ENCODE results near the gene TRIM5.

The TRIM5 gene

GRCh38 chr11:5639953-5640352 lies 44.9 kb downstream of the TRIM5 start:
- Mint-ChIP-seq H3K9me3 (no peaks in the 10 kb centered on the region), H3K36me3 (ENCODE audit: low read depth) (no peaks in the 10 kb centered on the region), H3K4me3 (no peak overlapping the region), H3K27ac (no peak overlapping the region), H3K27me3 (ENCODE audit: low read depth, poor library complexity) (peaks cover 2% of the 10 kb centered on the region), H3K4me1 (no peaks in the 10 kb centered on the region)
- DNase-seq, result no peak
- TF ChIP-seq, protein P1, sequence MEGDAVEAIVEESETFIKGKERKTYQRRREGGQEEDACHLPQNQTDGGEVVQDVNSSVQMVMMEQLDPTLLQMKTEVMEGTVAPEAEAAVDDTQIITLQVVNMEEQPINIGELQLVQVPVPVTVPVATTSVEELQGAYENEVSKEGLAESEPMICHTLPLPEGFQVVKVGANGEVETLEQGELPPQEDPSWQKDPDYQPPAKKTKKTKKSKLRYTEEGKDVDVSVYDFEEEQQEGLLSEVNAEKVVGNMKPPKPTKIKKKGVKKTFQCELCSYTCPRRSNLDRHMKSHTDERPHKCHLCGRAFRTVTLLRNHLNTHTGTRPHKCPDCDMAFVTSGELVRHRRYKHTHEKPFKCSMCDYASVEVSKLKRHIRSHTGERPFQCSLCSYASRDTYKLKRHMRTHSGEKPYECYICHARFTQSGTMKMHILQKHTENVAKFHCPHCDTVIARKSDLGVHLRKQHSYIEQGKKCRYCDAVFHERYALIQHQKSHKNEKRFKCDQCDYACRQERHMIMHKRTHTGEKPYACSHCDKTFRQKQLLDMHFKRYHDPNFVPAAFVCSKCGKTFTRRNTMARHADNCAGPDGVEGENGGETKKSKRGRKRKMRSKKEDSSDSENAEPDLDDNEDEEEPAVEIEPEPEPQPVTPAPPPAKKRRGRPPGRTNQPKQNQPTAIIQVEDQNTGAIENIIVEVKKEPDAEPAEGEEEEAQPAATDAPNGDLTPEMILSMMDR (IDR thresholded peaks at IDR 0.05), result no peak

DNA sequence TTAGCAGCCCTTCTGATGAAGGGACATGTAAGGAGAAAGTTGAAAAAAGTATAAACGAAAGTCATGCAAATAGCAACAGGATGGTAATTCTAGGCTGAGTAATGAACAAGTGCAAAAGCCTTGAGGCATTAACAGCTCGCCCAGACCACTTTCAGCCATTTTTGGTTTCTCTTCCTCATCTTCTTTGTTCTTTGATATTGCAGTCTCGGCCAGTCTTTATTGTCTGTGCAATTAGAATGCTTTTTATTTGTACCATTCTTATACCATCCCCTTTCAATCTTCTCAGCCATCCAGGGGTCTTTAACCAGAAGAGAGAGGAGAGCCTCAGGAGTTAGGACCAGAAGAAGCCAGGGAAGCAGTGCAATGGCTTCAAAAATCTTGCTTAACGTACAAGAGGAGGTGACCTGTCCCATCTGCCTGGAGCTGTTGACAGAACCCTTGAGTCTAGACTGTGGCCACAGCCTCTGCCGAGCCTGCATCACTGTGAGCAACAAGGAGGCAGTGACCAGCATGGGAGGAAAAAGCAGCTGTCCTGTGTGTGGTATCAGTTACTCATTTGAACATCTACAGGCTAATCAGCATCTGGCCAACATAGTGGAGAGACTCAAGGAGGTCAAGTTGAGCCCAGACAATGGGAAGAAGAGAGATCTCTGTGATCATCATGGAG lies 52.8 kb downstream of the TRIM5 start:
- H3K27me3 Mint-ChIP-seq (ENCODE audit: low read depth, poor library complexity), result peaks cover 6% of the 10 kb centered on the region
- H3K36me3 Mint-ChIP-seq (ENCODE audit: low read depth), result peaks cover 17% of the 10 kb centered on the region
- H3K4me3 Mint-ChIP-seq, result no peak overlapping the region
- TF ChIP-seq, protein P1 (IDR thresholded peaks at IDR 0.05), result no peak
- DNase-seq, result no peak
- no peak overlapping the region for H3K27ac Mint-ChIP-seq
- H3K9me3 Mint-ChIP-seq, result peaks cover 4% of the 10 kb centered on the region
- no peaks in the 10 kb centered on the region for H3K4me1 Mint-ChIP-seq

GRCh38 chr11:5631417-5631816 lies 53.5 kb downstream of the TRIM5 start:
- Mint-ChIP-seq H3K27ac (no peak overlapping the region), H3K4me1 (no peaks in the 10 kb centered on the region), H3K27me3 (ENCODE audit: low read depth, poor library complexity) (peaks cover 7% of the 10 kb centered on the region), H3K36me3 (ENCODE audit: low read depth) (peaks cover 17% of the 10 kb centered on the region), H3K4me3 (no peak overlapping the region), H3K9me3 (peaks cover 4% of the 10 kb centered on the region)
- no peak for DNase-seq
- TF ChIP-seq, protein P1 (IDR thresholded peaks at IDR 0.05), result no peak

- peaks cover 25% of the 10 kb centered on the region for H3K4me1 Mint-ChIP-seq
- H3K9me3 Mint-ChIP-seq, result no peaks in the 10 kb centered on the region
- H3K27ac Mint-ChIP-seq, result no peak overlapping the region
- DNase-seq, result no peak
- peak overlapping the region; percentile 68 for H3K4me3 Mint-ChIP-seq
- H3K27me3 Mint-ChIP-seq (ENCODE audit: low read depth, poor library complexity), result peaks cover 7% of the 10 kb centered on the region
- TF ChIP-seq, protein P1 (IDR thresholded peaks at IDR 0.05), result no peak
- no peaks in the 10 kb centered on the region for H3K36me3 Mint-ChIP-seq (ENCODE audit: low read depth)
These were observed 58.7 kb downstream of the TRIM5 start for GRCh38 chr11:5626196-5626595.

DNA sequence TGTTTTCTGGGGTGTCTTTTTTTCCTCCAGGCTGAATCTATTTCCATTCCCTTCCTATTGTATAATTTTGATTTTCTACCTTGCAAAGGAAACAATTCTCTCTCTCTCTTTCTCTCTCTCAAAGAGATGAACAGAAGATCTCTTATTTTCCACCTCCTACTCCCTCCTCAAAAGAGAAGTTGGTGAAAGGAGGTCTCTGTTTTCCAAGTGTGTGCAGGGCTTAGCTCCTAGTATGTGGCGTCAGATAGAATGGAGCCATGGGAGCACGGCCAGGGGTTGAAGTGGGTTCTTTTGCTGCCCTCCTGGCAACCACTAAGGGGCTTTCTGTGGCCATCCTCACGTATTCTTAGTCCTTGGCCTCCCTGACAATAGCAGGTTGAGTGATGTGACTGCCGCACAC lies 59.6 kb downstream of the TRIM5 start:
- peaks cover 32% of the 10 kb centered on the region for H3K4me1 Mint-ChIP-seq
- H3K27ac Mint-ChIP-seq, result peak overlapping the region; percentile 36
- H3K9me3 Mint-ChIP-seq, result no peaks in the 10 kb centered on the region
- H3K4me3 Mint-ChIP-seq, result peak overlapping the region; percentile 68
- TF ChIP-seq, protein P1 (IDR thresholded peaks at IDR 0.05), result no peak
- H3K36me3 Mint-ChIP-seq (ENCODE audit: low read depth), result no peaks in the 10 kb centered on the region
- H3K27me3 Mint-ChIP-seq (ENCODE audit: low read depth, poor library complexity), result peaks cover 7% of the 10 kb centered on the region
- DNase-seq, result no peak

Data from nephron progenitor cell (in vitro differentiated cells).